Measurements from ENCODE around the gene MITF. TPM values are rescaled to one million over a fixed set of nuclear protein-coding genes. Genes with fewer than 3 reads are reported as not detected.

MITF gene
- total and polyA plus RNA-seq, 5 donors = 18.6 to 75.3 (median 52.7) TPM

- WGBS = 80% methylated on average over 2 of the region's 2 CpGs
- no peaks in the 10 kb centered on the region for H3K9me3 ChIP-seq (ENCODE audit: control insufficient read depth, low read length)
- H3K4me1 ChIP-seq (ENCODE audit: control insufficient read depth, insufficient read depth, low read length) = peaks cover 8% of the 10 kb centered on the region
- no peak for ATAC-seq
- no peak overlapping the region for H3K27ac ChIP-seq (ENCODE audit: low read length)
- DNase-seq = no peak
- no peak overlapping the region for H3K4me3 ChIP-seq (ENCODE audit: low read length)
- intact Hi-C loops (cut with DNase I) = no loop called here
- no peaks in the 10 kb centered on the region for H3K27me3 ChIP-seq (ENCODE audit: control insufficient read depth, insufficient read depth)
These were observed 22.9 kb downstream of the MITF start for GRCh38 chr3:69761896-69762767.

DNA sequence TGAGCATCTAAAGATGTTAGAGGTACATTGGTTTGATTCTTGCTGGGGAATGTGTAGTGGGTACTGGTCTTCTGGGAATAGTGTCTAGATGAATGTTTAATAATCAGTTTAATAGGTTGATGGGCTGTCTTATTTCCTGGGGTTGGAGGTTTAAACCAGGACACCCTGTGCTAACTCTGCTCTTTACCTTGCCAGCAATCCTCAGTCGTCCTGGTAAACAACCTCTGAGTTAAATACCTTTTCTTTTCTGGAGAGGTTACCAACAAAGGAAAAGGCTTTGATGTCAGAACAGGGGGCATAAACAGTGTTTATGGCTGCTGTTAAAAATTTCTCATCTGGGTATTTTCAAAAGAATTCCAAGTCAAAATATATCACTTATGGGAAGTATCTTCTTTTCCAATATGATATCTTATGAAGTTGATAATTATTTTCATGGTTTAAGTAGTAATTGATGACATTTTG is 23.5 kb downstream of the MITF start:
- ATAC-seq (no peak), DNase-seq (no peak)
- no peak overlapping the region for H3K4me3 ChIP-seq (ENCODE audit: low read length)
- no peak overlapping the region for H3K27ac ChIP-seq (ENCODE audit: low read length)
- no peaks in the 10 kb centered on the region for H3K9me3 ChIP-seq (ENCODE audit: control insufficient read depth, low read length)
- 64% methylated on average over 1 of the region's 1 CpG for WGBS
- intact Hi-C loops (cut with DNase I) = no loop called here
- H3K4me1 ChIP-seq (ENCODE audit: control insufficient read depth, insufficient read depth, low read length) = peaks cover 8% of the 10 kb centered on the region
- H3K27me3 ChIP-seq (ENCODE audit: control insufficient read depth, insufficient read depth) = no peaks in the 10 kb centered on the region

- no peak overlapping the region for H3K4me3 ChIP-seq (ENCODE audit: low read length)
- peak overlapping the region; percentile 6 for H3K27ac ChIP-seq (ENCODE audit: low read length)
- DNase-seq (no peak), ATAC-seq (no peak)
- intact Hi-C loops (cut with DNase I) = no loop called here
- no peaks in the 10 kb centered on the region for H3K27me3 ChIP-seq (ENCODE audit: control insufficient read depth, insufficient read depth)
- H3K4me1 ChIP-seq (ENCODE audit: control insufficient read depth, insufficient read depth, low read length) = peaks cover 8% of the 10 kb centered on the region
- 61% methylated on average over 8 of the region's 8 CpGs for WGBS
- no peaks in the 10 kb centered on the region for H3K9me3 ChIP-seq (ENCODE audit: control insufficient read depth, low read length)
These were observed 24.2 kb downstream of the MITF start for GRCh38 chr3:69763458-69763857.

DNA sequence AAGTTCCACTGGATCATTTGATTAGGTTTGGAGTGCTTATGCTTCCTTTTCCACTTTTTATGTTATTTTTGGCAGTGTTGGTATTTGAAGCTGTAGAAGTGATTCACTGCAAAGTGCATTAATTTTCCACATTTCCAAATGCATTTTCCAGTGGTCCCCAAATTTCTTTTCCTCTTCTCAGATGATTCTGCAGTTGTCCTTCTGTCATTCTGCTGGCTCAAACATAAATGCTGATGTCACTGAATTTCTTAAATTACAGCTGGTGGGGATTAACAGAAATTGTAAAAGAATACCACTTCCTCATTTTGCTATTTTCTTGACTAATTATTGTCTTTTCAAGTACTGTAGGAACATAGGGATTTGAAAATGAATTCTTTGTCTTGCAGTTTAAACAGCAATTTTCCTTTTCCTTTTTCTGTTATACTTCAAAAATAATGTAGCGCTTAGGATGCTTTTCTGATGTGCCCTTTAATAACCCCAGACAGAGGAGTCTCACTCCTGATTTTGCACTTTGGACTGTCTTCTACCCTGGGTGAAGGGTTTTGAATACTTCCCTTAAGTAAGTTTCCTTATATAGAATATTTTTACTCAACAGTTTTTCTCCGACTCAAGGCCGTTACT is 25.0 kb downstream of the MITF start:
- peaks cover 10% of the 10 kb centered on the region for H3K4me1 ChIP-seq (ENCODE audit: control insufficient read depth, insufficient read depth, low read length)
- no peak overlapping the region for H3K27ac ChIP-seq (ENCODE audit: low read length)
- no peak overlapping the region for H3K4me3 ChIP-seq (ENCODE audit: low read length)
- no peak for ATAC-seq
- intact Hi-C loops (cut with DNase I) = no loop called here
- H3K27me3 ChIP-seq (ENCODE audit: control insufficient read depth, insufficient read depth) = no peaks in the 10 kb centered on the region
- no peaks in the 10 kb centered on the region for H3K9me3 ChIP-seq (ENCODE audit: control insufficient read depth, low read length)
- DNase-seq = no peak
- 57% methylated on average over 3 of the region's 3 CpGs for WGBS

DNA sequence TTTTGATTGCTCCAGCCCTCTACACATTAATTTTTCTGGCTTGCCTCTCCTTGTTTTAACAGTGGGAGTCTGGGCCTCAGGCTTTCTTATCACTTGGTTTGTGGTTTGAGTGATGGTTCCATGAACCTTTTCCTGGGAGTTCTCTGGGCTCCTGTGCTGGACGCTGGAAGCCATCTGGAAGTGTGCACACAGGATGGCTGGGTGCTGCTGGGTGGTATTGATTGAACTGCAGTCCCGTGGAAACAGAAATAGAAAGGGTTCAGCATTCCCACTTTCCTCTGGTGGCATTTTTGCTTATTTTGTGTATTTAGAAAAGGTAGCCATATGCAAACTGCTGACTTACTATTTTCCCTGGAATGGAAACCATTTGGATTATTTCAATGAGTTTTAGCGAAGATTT is 25.6 kb downstream of the MITF start:
- H3K9me3 ChIP-seq (ENCODE audit: control insufficient read depth, low read length) = no peaks in the 10 kb centered on the region
- peaks cover 10% of the 10 kb centered on the region for H3K4me1 ChIP-seq (ENCODE audit: control insufficient read depth, insufficient read depth, low read length)
- 73% methylated on average over 3 of the region's 3 CpGs for WGBS
- no peak overlapping the region for H3K4me3 ChIP-seq (ENCODE audit: low read length)
- H3K27me3 ChIP-seq (ENCODE audit: control insufficient read depth, insufficient read depth) = no peaks in the 10 kb centered on the region
- intact Hi-C loops (cut with DNase I) = no loop called here
- ATAC-seq = no peak
- DNase-seq = no peak
- H3K27ac ChIP-seq (ENCODE audit: low read length) = peak overlapping the region; percentile 23

DNA sequence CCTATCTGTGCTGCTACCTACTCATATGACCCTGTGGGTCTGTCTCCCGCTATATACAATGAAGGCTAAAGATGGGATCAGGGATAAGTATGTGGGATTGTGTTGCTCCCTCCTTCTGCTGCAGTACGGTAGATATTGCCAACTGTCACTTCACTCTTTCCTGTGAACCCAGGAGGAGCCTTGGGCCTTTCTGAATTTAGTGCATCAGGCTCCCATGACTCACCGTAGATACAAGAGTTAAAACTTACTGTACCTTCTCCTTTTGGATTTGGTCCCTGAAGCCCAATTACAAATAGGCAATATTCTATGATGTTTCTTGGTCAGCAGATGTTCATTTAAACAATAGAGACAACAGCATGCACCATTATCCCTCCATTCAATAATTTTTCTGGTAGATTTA is 27.4 kb downstream of the MITF start:
- Histone ChIP-seq H3K4me1 (ENCODE audit: control insufficient read depth, insufficient read depth, low read length) (peaks cover 6% of the 10 kb centered on the region), H3K27me3 (ENCODE audit: control insufficient read depth, insufficient read depth) (no peaks in the 10 kb centered on the region), H3K4me3 (ENCODE audit: low read length) (no peak overlapping the region), H3K27ac (ENCODE audit: low read length) (no peak overlapping the region), H3K9me3 (ENCODE audit: control insufficient read depth, low read length) (no peaks in the 10 kb centered on the region)
- WGBS = 70% methylated on average over 3 of the region's 3 CpGs
- ATAC-seq = no peak
- intact Hi-C loops (cut with DNase I) = no loop called here
- DNase-seq = no peak

DNA sequence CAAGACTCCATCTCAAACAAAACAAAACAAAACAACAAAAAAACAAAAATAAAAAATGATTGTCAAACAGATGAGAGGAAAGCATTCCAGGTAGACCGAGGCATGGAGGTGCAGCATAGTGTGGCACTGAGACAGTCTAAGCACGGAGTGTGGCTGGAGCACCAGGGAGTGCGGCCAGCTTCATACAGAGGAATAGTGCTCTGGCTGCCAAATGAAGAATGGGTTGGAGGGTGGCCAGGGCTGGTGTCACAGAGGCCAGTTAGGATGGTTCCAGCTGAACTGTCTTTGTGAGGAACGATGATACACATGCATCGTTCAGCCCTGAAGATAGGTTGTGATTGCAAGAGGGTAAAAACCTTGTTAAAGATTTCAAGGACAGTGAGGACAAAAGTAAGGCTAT is 28.3 kb downstream of the MITF start:
- H3K4me1 ChIP-seq (ENCODE audit: control insufficient read depth, insufficient read depth, low read length) = peaks cover 6% of the 10 kb centered on the region
- DNase-seq (peak; percentile 64 to 88 (median 83)), ATAC-seq (peak; percentile 84 to 88)
- no peaks in the 10 kb centered on the region for H3K27me3 ChIP-seq (ENCODE audit: control insufficient read depth, insufficient read depth)
- 26% methylated on average over 5 of the region's 5 CpGs for WGBS
- no peak overlapping the region for H3K4me3 ChIP-seq (ENCODE audit: low read length)
- no peaks in the 10 kb centered on the region for H3K9me3 ChIP-seq (ENCODE audit: control insufficient read depth, low read length)
- no peak overlapping the region for H3K27ac ChIP-seq (ENCODE audit: low read length)
- intact Hi-C loops (cut with DNase I) = no loop called here

GRCh38 chr3:69768438-69768837 is 29.2 kb downstream of the MITF start:
- DNase-seq (no peak), ATAC-seq (no peak)
- no peaks in the 10 kb centered on the region for H3K27me3 ChIP-seq (ENCODE audit: control insufficient read depth, insufficient read depth)
- H3K4me3 ChIP-seq (ENCODE audit: low read length) = no peak overlapping the region
- 74% methylated on average over 2 of the region's 2 CpGs for WGBS
- no peak overlapping the region for H3K27ac ChIP-seq (ENCODE audit: low read length)
- intact Hi-C loops (cut with DNase I) = no loop called here
- peaks cover 7% of the 10 kb centered on the region for H3K4me1 ChIP-seq (ENCODE audit: control insufficient read depth, insufficient read depth, low read length)
- no peaks in the 10 kb centered on the region for H3K9me3 ChIP-seq (ENCODE audit: control insufficient read depth, low read length)

DNA sequence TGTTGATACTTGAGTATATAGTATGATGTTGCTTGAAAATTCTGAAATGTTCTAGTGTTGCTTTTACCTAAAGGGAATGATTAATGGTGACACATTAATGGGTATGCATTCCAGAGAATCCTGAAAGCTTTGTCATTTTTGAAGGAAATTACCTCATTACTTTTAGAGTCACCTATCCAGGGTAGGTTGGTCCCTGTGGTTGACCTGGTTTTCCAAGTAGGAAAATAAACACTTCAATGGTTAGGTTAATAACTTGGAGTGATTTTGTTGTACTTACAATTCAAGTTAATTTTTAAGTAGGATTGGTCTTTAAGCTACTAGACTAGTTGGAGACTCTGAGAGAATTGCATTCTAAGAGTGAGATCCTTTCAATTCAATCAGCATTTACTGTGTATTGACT is 31.0 kb downstream of the MITF start:
- DNase-seq (no peak), ATAC-seq (no peak)
- Histone ChIP-seq H3K27me3 (ENCODE audit: control insufficient read depth, insufficient read depth) (no peaks in the 10 kb centered on the region), H3K27ac (ENCODE audit: low read length) (no peak overlapping the region), H3K4me3 (ENCODE audit: low read length) (no peak overlapping the region), H3K9me3 (ENCODE audit: control insufficient read depth, low read length) (no peaks in the 10 kb centered on the region), H3K4me1 (ENCODE audit: control insufficient read depth, insufficient read depth, low read length) (peaks cover 7% of the 10 kb centered on the region)
- intact Hi-C loops (cut with DNase I) = no loop called here

DNA sequence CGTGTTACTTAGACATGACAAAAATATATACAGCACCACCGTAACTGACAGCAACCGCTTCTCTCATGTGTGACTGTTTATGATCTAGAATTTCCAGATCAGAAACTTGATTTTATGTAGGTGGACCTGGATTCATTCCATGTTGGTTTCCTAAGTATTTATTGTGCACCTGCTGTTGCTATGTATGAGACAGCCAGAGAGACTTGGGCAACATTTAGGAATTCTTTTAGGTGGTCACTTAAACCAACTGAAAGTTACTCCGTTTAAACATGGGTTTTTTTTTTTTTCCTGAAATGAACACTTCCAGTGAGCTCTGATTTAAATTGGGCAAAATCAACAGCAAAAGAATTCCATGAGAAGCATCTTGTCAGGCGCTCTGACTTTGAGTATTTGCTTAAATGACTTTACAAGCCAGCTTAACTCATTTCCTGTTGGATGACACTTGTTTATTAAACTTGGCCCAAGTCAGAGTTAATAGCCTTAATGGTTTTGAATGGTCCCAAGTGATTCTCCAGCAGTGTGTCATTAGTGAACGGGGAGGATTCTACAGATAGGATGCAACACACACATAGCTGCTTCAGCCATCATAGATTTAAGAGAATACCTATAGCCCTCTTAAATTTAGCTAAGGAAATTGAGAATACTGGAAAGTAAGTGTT is 31.8 kb downstream of the MITF start:
- no peak for DNase-seq
- H3K27me3 ChIP-seq (ENCODE audit: control insufficient read depth, insufficient read depth) = no peaks in the 10 kb centered on the region
- 50% methylated on average over 6 of the region's 6 CpGs for WGBS
- no peak for ATAC-seq
- H3K4me3 ChIP-seq (ENCODE audit: low read length) = no peak overlapping the region
- no peaks in the 10 kb centered on the region for H3K9me3 ChIP-seq (ENCODE audit: control insufficient read depth, low read length)
- H3K4me1 ChIP-seq (ENCODE audit: control insufficient read depth, insufficient read depth, low read length) = peaks cover 7% of the 10 kb centered on the region
- no peak overlapping the region for H3K27ac ChIP-seq (ENCODE audit: low read length)
- intact Hi-C loops (cut with DNase I) = no loop called here

DNA sequence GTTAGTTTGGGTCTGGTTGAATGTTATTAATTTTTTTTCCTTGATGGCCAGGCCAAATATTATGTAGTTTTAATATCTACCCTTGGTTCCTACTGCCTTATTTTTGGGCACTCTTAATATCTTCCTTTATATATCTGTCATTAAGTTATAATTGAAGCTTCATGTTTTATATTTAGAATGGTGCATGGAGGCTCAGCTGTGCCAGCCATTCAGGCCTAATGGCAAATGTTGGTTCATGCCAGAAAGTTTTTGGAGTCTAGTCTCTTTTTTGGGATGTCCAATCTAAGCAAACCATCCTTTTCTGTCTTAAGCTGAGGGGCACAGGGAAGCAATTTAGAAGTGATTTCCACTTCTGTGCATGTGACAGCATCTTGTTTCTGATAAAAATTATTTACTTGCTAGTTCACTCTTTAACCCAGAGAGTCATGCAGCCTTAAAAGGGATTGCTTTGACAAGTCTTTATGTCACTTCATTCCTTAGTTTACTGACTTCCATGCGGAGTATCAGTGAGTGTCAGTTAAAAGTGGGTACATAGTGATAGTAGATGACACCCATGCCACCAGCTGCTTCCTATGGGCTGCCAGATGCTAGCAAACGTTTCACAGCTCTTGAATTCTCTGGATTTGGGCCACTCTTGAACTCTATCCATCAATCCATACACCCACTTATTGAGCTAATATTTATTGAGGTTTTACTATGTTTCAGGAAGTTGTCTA is 33.0 kb downstream of the MITF start:
- intact Hi-C loops (cut with DNase I) = no loop called here
- Histone ChIP-seq H3K4me1 (ENCODE audit: control insufficient read depth, insufficient read depth, low read length) (peaks cover 7% of the 10 kb centered on the region), H3K27ac (ENCODE audit: low read length) (peak overlapping the region; percentile 59), H3K9me3 (ENCODE audit: control insufficient read depth, low read length) (no peaks in the 10 kb centered on the region), H3K4me3 (ENCODE audit: low read length) (no peak overlapping the region), H3K27me3 (ENCODE audit: control insufficient read depth, insufficient read depth) (no peaks in the 10 kb centered on the region)
- 46% methylated on average over 2 of the region's 2 CpGs for WGBS
- peak; percentile 68 to 70 for ATAC-seq
- DNase-seq = no peak

Measured in right cardiac atrium (tissue), 5 donors.